Measurements from ENCODE around the gene SLC28A3. TPM values are rescaled to one million over a fixed set of nuclear protein-coding genes. Genes with fewer than 3 reads are reported as not detected.

Gene SLC28A3
- total RNA-seq, 4 donors from 2014 or later = 0.15 to 0.22 TPM; not detected in 2

DNA sequence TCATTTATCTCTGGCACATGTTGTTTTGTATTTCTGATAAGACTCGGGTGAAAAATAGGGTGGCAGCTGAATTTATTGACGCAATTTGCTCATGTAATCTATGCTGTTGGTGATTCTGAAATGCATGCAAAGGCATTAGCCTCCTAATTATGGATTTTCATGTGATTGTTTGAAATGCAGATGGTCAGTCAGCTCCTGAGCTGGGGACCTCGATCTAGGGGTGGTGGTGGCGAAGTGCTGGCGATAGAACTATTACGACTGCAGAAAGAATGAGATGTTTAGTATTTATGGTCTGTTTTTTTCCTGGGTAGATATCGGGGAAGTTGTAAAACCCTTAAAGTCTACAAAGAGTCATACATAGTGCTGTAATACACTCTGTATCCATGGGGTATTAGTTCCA lies 88.6 kb downstream of the SLC28A3 start:
- DNase-seq = no peak
- Histone ChIP-seq H3K9me3 (no peaks in the 10 kb centered on the region), H3K27me3 (no peaks in the 10 kb centered on the region), H3K4me3 (replicated peaks in 1 of 3) (no peak overlapping the region), H3K36me3 (no peaks in the 10 kb centered on the region), H3K27ac (no peak overlapping the region), H3K4me1 (peaks cover 22 to 31% of the 10 kb centered on the region in 2 donors)
- TF ChIP-seq, protein P1, sequence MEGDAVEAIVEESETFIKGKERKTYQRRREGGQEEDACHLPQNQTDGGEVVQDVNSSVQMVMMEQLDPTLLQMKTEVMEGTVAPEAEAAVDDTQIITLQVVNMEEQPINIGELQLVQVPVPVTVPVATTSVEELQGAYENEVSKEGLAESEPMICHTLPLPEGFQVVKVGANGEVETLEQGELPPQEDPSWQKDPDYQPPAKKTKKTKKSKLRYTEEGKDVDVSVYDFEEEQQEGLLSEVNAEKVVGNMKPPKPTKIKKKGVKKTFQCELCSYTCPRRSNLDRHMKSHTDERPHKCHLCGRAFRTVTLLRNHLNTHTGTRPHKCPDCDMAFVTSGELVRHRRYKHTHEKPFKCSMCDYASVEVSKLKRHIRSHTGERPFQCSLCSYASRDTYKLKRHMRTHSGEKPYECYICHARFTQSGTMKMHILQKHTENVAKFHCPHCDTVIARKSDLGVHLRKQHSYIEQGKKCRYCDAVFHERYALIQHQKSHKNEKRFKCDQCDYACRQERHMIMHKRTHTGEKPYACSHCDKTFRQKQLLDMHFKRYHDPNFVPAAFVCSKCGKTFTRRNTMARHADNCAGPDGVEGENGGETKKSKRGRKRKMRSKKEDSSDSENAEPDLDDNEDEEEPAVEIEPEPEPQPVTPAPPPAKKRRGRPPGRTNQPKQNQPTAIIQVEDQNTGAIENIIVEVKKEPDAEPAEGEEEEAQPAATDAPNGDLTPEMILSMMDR (IDR thresholded peaks at IDR 0.05) = no peak
- TF ChIP-seq POLR2A (IDR thresholded peaks at IDR 0.05) = no peak
- WGBS, 2 donors = 90 to 93% methylated on average over 7 of the region's 7 CpGs
- intact Hi-C loops (cut with DNase I) = no loop called here

- TF ChIP-seq, protein P1 (IDR thresholded peaks at IDR 0.05) = no peak
- TF ChIP-seq POLR2A (IDR thresholded peaks at IDR 0.05) = no peak
- no peaks in the 10 kb centered on the region for H3K4me1 ChIP-seq
- H3K4me3 ChIP-seq (replicated peaks in 1 of 3) = no peak overlapping the region
- H3K27me3 ChIP-seq = no peaks in the 10 kb centered on the region
- no peaks in the 10 kb centered on the region for H3K36me3 ChIP-seq
- intact Hi-C loops (cut with DNase I) = no loop called here
- no peak overlapping the region for H3K27ac ChIP-seq
- DNase-seq = no peak
- no peaks in the 10 kb centered on the region for H3K9me3 ChIP-seq
- WGBS, 2 donors = 68 to 71% methylated on average over 5 of the region's 5 CpGs
Observed at GRCh38 chr9:84241817-84242373, 98.7 kb downstream of the SLC28A3 start.

DNA sequence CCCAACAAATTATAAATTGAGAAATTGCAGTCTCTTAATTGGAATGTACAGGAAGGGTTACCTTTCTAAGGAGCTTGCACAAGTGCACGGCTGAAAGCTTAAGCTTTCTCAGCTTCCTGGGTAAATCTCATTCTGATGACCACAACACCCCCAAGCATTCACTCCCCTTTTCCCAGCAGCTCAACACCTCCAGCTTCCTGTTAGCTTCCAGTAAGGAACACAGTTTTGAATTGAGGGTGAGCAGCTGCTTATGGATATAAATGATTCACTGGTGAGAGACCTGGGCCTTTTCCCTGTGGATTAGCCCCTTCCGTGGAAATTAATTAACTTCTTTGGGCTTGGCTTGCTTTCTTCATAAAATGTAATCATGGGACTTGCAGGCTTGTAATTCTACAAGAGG lies 101.2 kb downstream of the SLC28A3 start:
- H3K36me3 ChIP-seq = no peaks in the 10 kb centered on the region
- 70 to 85% methylated on average over 2 of the region's 2 CpGs for WGBS, 2 donors
- H3K4me3 ChIP-seq (replicated peaks in 1 of 3) = no peak overlapping the region
- no peak overlapping the region for H3K27ac ChIP-seq
- TF ChIP-seq, protein P1 (IDR thresholded peaks at IDR 0.05) = no peak
- TF ChIP-seq POLR2A (IDR thresholded peaks at IDR 0.05) = no peak
- intact Hi-C loops (cut with DNase I) = no loop called here
- no peaks in the 10 kb centered on the region for H3K4me1 ChIP-seq
- H3K27me3 ChIP-seq = no peaks in the 10 kb centered on the region
- H3K9me3 ChIP-seq = no peaks in the 10 kb centered on the region
- DNase-seq = no peak

GRCh38 chr9:84238652-84239051 lies 101.9 kb downstream of the SLC28A3 start:
- WGBS, 2 donors = 92 to 93% methylated on average over 4 of the region's 4 CpGs
- no peak overlapping the region for H3K27ac ChIP-seq
- H3K36me3 ChIP-seq = no peaks in the 10 kb centered on the region
- no peak for TF ChIP-seq POLR2A (IDR thresholded peaks at IDR 0.05)
- TF ChIP-seq, protein P1 (IDR thresholded peaks at IDR 0.05) = no peak
- intact Hi-C loops (cut with DNase I) = no loop called here
- no peaks in the 10 kb centered on the region for H3K9me3 ChIP-seq
- no peak overlapping the region for H3K4me3 ChIP-seq (replicated peaks in 1 of 3)
- H3K27me3 ChIP-seq = no peaks in the 10 kb centered on the region
- H3K4me1 ChIP-seq = no peaks in the 10 kb centered on the region
- DNase-seq = no peak

- H3K36me3 ChIP-seq = no peaks in the 10 kb centered on the region
- 88 to 92% methylated on average over 4 of the region's 4 CpGs for WGBS, 2 donors
- H3K27me3 ChIP-seq = no peaks in the 10 kb centered on the region
- no peak overlapping the region for H3K4me3 ChIP-seq (replicated peaks in 1 of 3)
- DNase-seq = no peak
- intact Hi-C loops (cut with DNase I) = no loop called here
- TF ChIP-seq POLR2A (IDR thresholded peaks at IDR 0.05) = no peak
- TF ChIP-seq, protein P1 (IDR thresholded peaks at IDR 0.05) = no peak
- H3K4me1 ChIP-seq = peaks cover 8 to 9% of the 10 kb centered on the region in 2 donors
- no peak overlapping the region for H3K27ac ChIP-seq
- no peaks in the 10 kb centered on the region for H3K9me3 ChIP-seq
Observed at GRCh38 chr9:84235511-84235910, 105.0 kb downstream of the SLC28A3 start.

Data from thyroid gland (tissue), 4 donors.